Measurements from ENCODE around the gene ZNF446. TPM values are rescaled to one million over a fixed set of nuclear protein-coding genes. Genes with fewer than 3 reads are reported as not detected.

The ZNF446 gene
- total RNA-seq, 2 donors from 2014 or later: 8.5 TPM

Other genes starting within 250 kb of the ZNF446 start
- gene ZNF544, start 247.4 kb upstream of the ZNF446 start, total RNA-seq: 10 to 100 TPM; 38.6 to 46.6 TPM
- gene ZNF8, start 197.4 kb upstream of the ZNF446 start, total RNA-seq: 1 to 10 TPM; 5.6 to 6.9 TPM
- gene ERVK3-1, start 171.0 kb upstream of the ZNF446 start, total RNA-seq: 10 to 100 TPM; 70.8 to 73.5 TPM
- gene ZSCAN22, start 149.4 kb upstream of the ZNF446 start, total RNA-seq: 1 to 10 TPM; 4.0 to 5.0 TPM
- 10 to 100 TPM; 25.4 to 33.2 TPM for gene A1BG, start 122.9 kb upstream of the ZNF446 start, total RNA-seq
- 1 to 10 TPM; 1.5 to 2.4 TPM for gene ZNF497, start 113.6 kb upstream of the ZNF446 start, total RNA-seq
- 1 to 10 TPM; 2.3 to 3.0 TPM for gene ZNF837, start 95.3 kb upstream of the ZNF446 start, total RNA-seq
- gene RPS5, start 89.1 kb upstream of the ZNF446 start, total RNA-seq: 1,000 to 10,000 TPM; 1,499 to 1,539 TPM
- gene RNF225, start 80.7 kb upstream of the ZNF446 start, total RNA-seq: 1 to 10 TPM in 1 of 2 donors, under 1 TPM in 1; 0.58 to 1.5 TPM
- gene ZNF584, start 67.7 kb upstream of the ZNF446 start, total RNA-seq: 10 to 100 TPM in 1 of 2 donors, 1 to 10 TPM in 1; 7.5 to 10.4 TPM
- 1 to 10 TPM; 2.6 to 3.5 TPM for gene ZNF132, start 36.2 kb upstream of the ZNF446 start, total RNA-seq
- 1 to 10 TPM; 7.7 TPM for gene ZNF324B, start 24.7 kb upstream of the ZNF446 start, total RNA-seq
- gene ZNF324, start 9.3 kb upstream of the ZNF446 start, total RNA-seq: 1 to 10 TPM; 8.2 to 8.4 TPM
- 10 to 100 TPM; 12.8 to 17.7 TPM for gene SLC27A5, start 35.6 kb downstream of the ZNF446 start, total RNA-seq
- gene ZBTB45, start 43.5 kb downstream of the ZNF446 start, total RNA-seq: 10 to 100 TPM; 10.8 to 12.1 TPM
- 100 to 1,000 TPM; 351 to 473 TPM for gene TRIM28, start 67.7 kb downstream of the ZNF446 start, total RNA-seq
- gene CHMP2A, start 78.8 kb downstream of the ZNF446 start, total RNA-seq: 10 to 100 TPM; 80.3 to 91.8 TPM
- 100 to 1,000 TPM; 116 to 122 TPM for gene UBE2M, start 82.3 kb downstream of the ZNF446 start, total RNA-seq
- 10 to 100 TPM; 15.0 to 18.6 TPM for gene MZF1, start 97.0 kb downstream of the ZNF446 start, total RNA-seq